Measurements from ENCODE around the gene SYT1. TPM values are rescaled to one million over a fixed set of nuclear protein-coding genes. Genes with fewer than 3 reads are reported as not detected.

Gene SYT1
- total and polyA plus RNA-seq, 11 donors = 0.08 to 0.86 (median 0.16) TPM; not detected in 6

DNA sequence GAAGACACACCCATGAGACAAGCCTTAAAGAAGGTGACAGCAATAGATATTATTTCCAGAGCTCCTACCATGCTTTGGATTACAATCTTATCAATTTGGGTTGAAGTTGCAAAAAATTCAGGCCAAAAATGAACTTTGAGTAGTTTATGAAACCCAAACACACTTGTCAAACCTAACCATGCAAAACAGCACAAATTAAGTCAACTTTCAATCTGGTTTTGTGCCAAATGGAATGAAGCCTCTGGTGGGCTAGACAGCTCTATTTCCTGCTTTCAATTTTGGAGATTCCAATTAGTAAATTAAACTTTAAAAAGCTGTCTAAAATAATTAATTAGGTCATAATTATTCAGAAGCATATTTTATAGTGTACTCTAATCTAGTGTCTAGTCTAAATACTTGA lies 203.4 kb downstream of the SYT1 start:
- no peak for ATAC-seq
- intact Hi-C loops (cut with DNase I) = no loop called here

GRCh38 chr12:79069009-79069408 lies 204.4 kb downstream of the SYT1 start:
- TF ChIP-seq, protein P1, sequence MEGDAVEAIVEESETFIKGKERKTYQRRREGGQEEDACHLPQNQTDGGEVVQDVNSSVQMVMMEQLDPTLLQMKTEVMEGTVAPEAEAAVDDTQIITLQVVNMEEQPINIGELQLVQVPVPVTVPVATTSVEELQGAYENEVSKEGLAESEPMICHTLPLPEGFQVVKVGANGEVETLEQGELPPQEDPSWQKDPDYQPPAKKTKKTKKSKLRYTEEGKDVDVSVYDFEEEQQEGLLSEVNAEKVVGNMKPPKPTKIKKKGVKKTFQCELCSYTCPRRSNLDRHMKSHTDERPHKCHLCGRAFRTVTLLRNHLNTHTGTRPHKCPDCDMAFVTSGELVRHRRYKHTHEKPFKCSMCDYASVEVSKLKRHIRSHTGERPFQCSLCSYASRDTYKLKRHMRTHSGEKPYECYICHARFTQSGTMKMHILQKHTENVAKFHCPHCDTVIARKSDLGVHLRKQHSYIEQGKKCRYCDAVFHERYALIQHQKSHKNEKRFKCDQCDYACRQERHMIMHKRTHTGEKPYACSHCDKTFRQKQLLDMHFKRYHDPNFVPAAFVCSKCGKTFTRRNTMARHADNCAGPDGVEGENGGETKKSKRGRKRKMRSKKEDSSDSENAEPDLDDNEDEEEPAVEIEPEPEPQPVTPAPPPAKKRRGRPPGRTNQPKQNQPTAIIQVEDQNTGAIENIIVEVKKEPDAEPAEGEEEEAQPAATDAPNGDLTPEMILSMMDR (IDR thresholded peaks at IDR 0.05) = no peak
- TF ChIP-seq POLR2A (IDR thresholded peaks at IDR 0.05) = no peak
- Histone ChIP-seq H3K36me3 (no peaks in the 10 kb centered on the region), H3K4me1 (no peaks in the 10 kb centered on the region), H3K27ac (no peak overlapping the region), H3K9me3 (no peaks in the 10 kb centered on the region), H3K27me3 (no peaks in the 10 kb centered on the region), H3K4me3 (no peak overlapping the region)
- DNase-seq = no peak
- no peak for ATAC-seq
- intact Hi-C loops (cut with DNase I) = no loop called here

More for the DNA sequence above, 203.4 kb downstream of the SYT1 start:
- Histone ChIP-seq H3K4me1 (no peaks in the 10 kb centered on the region), H3K4me3 (no peak overlapping the region), H3K27ac (no peak overlapping the region), H3K9me3 (no peaks in the 10 kb centered on the region), H3K36me3 (no peaks in the 10 kb centered on the region), H3K27me3 (no peaks in the 10 kb centered on the region)
- TF ChIP-seq, protein P1 (IDR thresholded peaks at IDR 0.05) = no peak
- no peak for TF ChIP-seq POLR2A (IDR thresholded peaks at IDR 0.05)
- DNase-seq = no peak

DNA sequence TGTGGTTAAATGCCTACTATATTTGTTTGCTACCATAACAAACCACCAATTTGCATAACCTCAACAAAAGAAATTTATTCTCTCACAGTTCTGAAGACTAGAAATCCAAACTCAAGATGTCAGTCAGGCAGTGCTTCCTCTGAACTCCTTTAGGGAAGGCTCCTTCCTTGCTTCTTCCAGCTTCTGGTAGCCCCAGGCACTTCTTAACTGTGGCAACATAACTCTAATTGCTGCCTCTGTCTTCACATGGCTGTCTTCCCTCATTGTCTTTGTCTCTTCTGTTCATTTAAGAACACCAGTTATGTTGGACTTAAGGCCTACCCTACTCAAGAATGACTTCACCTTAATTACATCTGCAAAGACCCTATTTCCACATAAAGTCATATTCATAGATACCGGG lies 206.9 kb downstream of the SYT1 start:
- intact Hi-C loops (cut with DNase I) = no loop called here
- WGBS, 4 donors = 94 to 100% (median 96%) methylated on average over 1 of the region's 1 CpG
- TF ChIP-seq, protein P1 (IDR thresholded peaks at IDR 0.05) = no peak
- TF ChIP-seq POLR2A (IDR thresholded peaks at IDR 0.05) = no peak

DNA sequence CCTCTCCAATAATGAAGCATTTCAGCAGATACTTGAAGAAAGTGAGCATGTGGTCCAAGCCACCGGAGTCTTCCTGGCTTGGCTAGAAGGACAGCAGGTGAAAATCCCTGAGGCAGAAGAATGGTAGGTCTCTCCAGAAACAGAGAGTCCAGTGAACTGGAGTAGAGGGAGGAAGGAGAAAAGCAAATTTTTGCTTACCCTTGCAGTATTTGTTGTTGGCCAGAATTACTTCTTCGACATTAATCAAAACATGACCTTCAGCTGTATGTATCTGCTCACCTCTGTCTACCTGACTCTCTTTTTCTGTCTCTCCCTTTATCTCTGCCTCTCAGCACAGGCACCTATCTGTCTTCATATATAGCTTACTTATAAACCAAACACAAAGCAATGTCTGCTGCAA lies 208.9 kb downstream of the SYT1 start:
- intact Hi-C loops (cut with DNase I) = no loop called here
- Histone ChIP-seq H3K27ac (no peak overlapping the region), H3K27me3 (no peaks in the 10 kb centered on the region), H3K9me3 (no peaks in the 10 kb centered on the region), H3K4me3 (no peak overlapping the region), H3K36me3 (no peaks in the 10 kb centered on the region), H3K4me1 (no peaks in the 10 kb centered on the region)
- TF ChIP-seq, protein P1 (IDR thresholded peaks at IDR 0.05) = no peak
- TF ChIP-seq POLR2A (IDR thresholded peaks at IDR 0.05) = no peak
- WGBS, 4 donors = 92 to 99% (median 93%) methylated on average over 2 of the region's 2 CpGs
- ATAC-seq (no peak), DNase-seq (no peak)

More for the DNA sequence above, 206.9 kb downstream of the SYT1 start:
- Histone ChIP-seq H3K9me3 (no peaks in the 10 kb centered on the region), H3K4me1 (no peaks in the 10 kb centered on the region), H3K27me3 (no peaks in the 10 kb centered on the region), H3K27ac (no peak overlapping the region), H3K36me3 (no peaks in the 10 kb centered on the region), H3K4me3 (no peak overlapping the region)
- DNase-seq (no peak), ATAC-seq (no peak)
